ENCODE measurements around the gene SYCE1L. TPM values are rescaled to one million over a fixed set of nuclear protein-coding genes. Genes with fewer than 3 reads are reported as not detected.

SYCE1L gene
- total RNA-seq, result not detected
- under 1 TPM; 0.51 to 0.69 TPM for polyA plus RNA-seq

DNA sequence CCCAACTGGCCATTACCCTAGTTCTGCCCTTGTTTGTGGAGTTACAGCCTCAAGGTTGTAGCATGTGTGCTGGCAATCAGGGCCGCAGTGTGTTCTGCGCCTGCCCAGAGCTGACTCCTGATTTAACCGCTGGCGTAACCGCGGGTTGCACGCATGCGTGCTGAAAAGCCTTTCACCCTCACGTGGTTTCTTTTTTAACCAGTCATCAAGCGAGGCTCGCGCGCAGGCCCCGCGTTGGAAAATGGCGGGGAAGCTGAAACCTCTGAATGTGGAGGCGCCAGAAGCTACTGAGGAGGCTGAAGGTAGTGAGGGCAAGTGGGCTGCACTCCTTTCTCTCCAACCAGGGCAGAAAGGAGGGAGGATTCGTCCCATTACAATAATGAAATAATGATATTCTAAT lies at the start of gene SYCE1L:
SYCE1L (plus strand) TSS at position 198 of the 400 bp plus-strand sequence; CDS start at position 242, 44 bp downstream.
- 97% methylated on average over 18 of the region's 18 CpGs for WGBS
- peaks cover 18 to 50% (median 35%) of the 10 kb centered on the region in 4 donors for H3K36me3 ChIP-seq (ENCODE audit: control insufficient read depth in 4 of 4, insufficient read depth in 3 of 4, low read depth in 1 of 4, low read length in 3 of 4)
- DNase-seq (ENCODE audit: low spot score), result no peak

DNA sequence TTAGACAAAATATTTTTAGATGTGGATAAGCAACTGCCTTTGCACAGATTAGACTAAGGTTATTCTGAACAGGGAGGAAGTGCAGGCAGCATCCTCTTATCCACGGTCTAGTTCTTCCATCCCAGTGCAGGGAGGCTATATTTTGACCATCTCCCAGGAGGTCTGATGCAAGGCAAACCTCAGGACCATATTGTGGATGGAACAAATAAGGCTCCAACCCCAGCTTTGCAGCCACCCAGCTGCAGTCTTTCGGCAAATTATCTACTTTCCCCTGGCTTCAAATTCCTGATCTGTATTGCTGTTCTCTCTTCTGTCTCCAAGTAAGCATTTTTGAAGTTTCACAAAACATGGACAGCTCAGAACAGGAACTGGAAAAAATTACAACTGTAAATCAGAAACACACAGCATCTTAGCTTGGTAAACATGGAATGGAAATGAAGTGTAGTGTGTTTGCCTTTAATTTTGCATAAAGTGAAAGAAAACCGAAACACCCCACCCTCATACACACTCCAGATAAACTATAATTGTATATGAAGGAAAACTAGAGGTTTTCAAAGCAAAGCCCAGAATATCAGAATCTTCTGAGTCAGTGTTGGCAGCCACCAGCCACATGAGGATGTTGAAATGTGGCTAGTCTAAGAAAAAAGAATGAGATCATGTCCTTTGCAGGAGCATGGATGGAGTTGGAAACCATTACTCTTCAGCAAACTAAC lies 41.7 kb upstream of the SYCE1L start:
- no peak overlapping the region for H3K4me3 ChIP-seq (ENCODE audit: low read depth in 1 of 3, low read length in 3 of 3)
- TF ChIP-seq GABPA (IDR thresholded peaks at IDR 0.05 in 1 of 2, conservative IDR thresholded peaks at IDR 0.05 in 1 of 2), result no peak
- 42% methylated on average over 3 of the region's 3 CpGs for WGBS
- no peak overlapping the region for H3K9ac ChIP-seq (ENCODE audit: low read depth in 1 of 2, low read length in 2 of 2)
- H3K27ac ChIP-seq (ENCODE audit: low read depth in 1 of 2, low read length in 2 of 2), result no peak overlapping the region
- no peak for DNase-seq (ENCODE audit: low spot score)
- no peaks in the 10 kb centered on the region for H3K36me3 ChIP-seq (ENCODE audit: control insufficient read depth in 4 of 4, insufficient read depth in 3 of 4, low read depth in 1 of 4, low read length in 3 of 4)
- no peaks in the 10 kb centered on the region for H3K9me3 ChIP-seq (ENCODE audit: control insufficient read depth in 4 of 4, low read length in 3 of 4)
- H3K27me3 ChIP-seq (ENCODE audit: control insufficient read depth in 4 of 4, insufficient read depth in 4 of 4, low read length in 3 of 4), result peaks cover 0 to 5% (median 0%) of the 10 kb centered on the region in 4 donors
- H3K4me1 ChIP-seq (ENCODE audit: control insufficient read depth in 4 of 4, insufficient read depth in 4 of 4, low read length in 3 of 4), result no peaks in the 10 kb centered on the region

More for the DNA sequence above, at the start of gene SYCE1L:
- TF ChIP-seq RXRA (IDR thresholded peaks at IDR 0.05) (no peak), FOXA1 (IDR thresholded peaks at IDR 0.05) (no peak), HNF4A (conservative IDR thresholded peaks at IDR 0.05) (no peak), HNF4G (IDR thresholded peaks at IDR 0.05) (no peak), ZBTB33 (IDR thresholded peaks at IDR 0.05) (no peak), NR2F2 (IDR thresholded peaks at IDR 0.05) (no peak), FOXA2 (IDR thresholded peaks at IDR 0.05) (no peak), TAF1 (conservative IDR thresholded peaks at IDR 0.05) (no peak)
- TF ChIP-seq, protein P1, sequence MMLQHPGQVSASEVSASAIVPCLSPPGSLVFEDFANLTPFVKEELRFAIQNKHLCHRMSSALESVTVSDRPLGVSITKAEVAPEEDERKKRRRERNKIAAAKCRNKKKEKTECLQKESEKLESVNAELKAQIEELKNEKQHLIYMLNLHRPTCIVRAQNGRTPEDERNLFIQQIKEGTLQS (IDR thresholded peaks at IDR 0.05), result no peak
- TF ChIP-seq, protein P2, sequence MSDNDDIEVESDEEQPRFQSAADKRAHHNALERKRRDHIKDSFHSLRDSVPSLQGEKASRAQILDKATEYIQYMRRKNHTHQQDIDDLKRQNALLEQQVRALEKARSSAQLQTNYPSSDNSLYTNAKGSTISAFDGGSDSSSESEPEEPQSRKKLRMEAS (IDR thresholded peaks at IDR 0.05), result no peak
- no peak within 1 kb of the TSS for H3K27ac ChIP-seq (ENCODE audit: low read depth in 1 of 2, low read length in 2 of 2)
- no peaks in the 10 kb centered on the region for H3K27me3 ChIP-seq (ENCODE audit: control insufficient read depth in 4 of 4, insufficient read depth in 4 of 4, low read length in 3 of 4)
- H3K4me1 ChIP-seq (ENCODE audit: control insufficient read depth in 4 of 4, insufficient read depth in 4 of 4, low read length in 3 of 4), result no peaks in the 10 kb centered on the region
- no peaks in the 10 kb centered on the region for H3K9me3 ChIP-seq (ENCODE audit: control insufficient read depth in 4 of 4, low read length in 3 of 4)
- no peak within 1 kb of the TSS for H3K4me3 ChIP-seq (ENCODE audit: low read depth in 1 of 3, low read length in 3 of 3)
- no peak within 1 kb of the TSS for H3K9ac ChIP-seq (ENCODE audit: low read depth in 1 of 2, low read length in 2 of 2)

GRCh38 chr16:77158293-77158692 lies 40.9 kb upstream of the SYCE1L start:
- no peak overlapping the region for H3K4me3 ChIP-seq (ENCODE audit: low read depth in 1 of 3, low read length in 3 of 3)
- H3K9me3 ChIP-seq (ENCODE audit: control insufficient read depth in 4 of 4, low read length in 3 of 4), result no peaks in the 10 kb centered on the region
- H3K4me1 ChIP-seq (ENCODE audit: control insufficient read depth in 4 of 4, insufficient read depth in 4 of 4, low read length in 3 of 4), result no peaks in the 10 kb centered on the region
- 89% methylated on average over 6 of the region's 6 CpGs for WGBS
- H3K27ac ChIP-seq (ENCODE audit: low read depth in 1 of 2, low read length in 2 of 2), result no peak overlapping the region
- H3K9ac ChIP-seq (ENCODE audit: low read depth in 1 of 2, low read length in 2 of 2), result no peak overlapping the region
- TF ChIP-seq, protein P2 (IDR thresholded peaks at IDR 0.05), result no peak
- TF ChIP-seq JUND (IDR thresholded peaks at IDR 0.05) (no peak), GABPA (IDR thresholded peaks at IDR 0.05 in 1 of 2, conservative IDR thresholded peaks at IDR 0.05 in 1 of 2) (no peak)
- TF ChIP-seq, protein P3, sequence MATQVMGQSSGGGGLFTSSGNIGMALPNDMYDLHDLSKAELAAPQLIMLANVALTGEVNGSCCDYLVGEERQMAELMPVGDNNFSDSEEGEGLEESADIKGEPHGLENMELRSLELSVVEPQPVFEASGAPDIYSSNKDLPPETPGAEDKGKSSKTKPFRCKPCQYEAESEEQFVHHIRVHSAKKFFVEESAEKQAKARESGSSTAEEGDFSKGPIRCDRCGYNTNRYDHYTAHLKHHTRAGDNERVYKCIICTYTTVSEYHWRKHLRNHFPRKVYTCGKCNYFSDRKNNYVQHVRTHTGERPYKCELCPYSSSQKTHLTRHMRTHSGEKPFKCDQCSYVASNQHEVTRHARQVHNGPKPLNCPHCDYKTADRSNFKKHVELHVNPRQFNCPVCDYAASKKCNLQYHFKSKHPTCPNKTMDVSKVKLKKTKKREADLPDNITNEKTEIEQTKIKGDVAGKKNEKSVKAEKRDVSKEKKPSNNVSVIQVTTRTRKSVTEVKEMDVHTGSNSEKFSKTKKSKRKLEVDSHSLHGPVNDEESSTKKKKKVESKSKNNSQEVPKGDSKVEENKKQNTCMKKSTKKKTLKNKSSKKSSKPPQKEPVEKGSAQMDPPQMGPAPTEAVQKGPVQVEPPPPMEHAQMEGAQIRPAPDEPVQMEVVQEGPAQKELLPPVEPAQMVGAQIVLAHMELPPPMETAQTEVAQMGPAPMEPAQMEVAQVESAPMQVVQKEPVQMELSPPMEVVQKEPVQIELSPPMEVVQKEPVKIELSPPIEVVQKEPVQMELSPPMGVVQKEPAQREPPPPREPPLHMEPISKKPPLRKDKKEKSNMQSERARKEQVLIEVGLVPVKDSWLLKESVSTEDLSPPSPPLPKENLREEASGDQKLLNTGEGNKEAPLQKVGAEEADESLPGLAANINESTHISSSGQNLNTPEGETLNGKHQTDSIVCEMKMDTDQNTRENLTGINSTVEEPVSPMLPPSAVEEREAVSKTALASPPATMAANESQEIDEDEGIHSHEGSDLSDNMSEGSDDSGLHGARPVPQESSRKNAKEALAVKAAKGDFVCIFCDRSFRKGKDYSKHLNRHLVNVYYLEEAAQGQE (IDR thresholded peaks at IDR 0.05), result no peak
- TF ChIP-seq, protein P4, sequence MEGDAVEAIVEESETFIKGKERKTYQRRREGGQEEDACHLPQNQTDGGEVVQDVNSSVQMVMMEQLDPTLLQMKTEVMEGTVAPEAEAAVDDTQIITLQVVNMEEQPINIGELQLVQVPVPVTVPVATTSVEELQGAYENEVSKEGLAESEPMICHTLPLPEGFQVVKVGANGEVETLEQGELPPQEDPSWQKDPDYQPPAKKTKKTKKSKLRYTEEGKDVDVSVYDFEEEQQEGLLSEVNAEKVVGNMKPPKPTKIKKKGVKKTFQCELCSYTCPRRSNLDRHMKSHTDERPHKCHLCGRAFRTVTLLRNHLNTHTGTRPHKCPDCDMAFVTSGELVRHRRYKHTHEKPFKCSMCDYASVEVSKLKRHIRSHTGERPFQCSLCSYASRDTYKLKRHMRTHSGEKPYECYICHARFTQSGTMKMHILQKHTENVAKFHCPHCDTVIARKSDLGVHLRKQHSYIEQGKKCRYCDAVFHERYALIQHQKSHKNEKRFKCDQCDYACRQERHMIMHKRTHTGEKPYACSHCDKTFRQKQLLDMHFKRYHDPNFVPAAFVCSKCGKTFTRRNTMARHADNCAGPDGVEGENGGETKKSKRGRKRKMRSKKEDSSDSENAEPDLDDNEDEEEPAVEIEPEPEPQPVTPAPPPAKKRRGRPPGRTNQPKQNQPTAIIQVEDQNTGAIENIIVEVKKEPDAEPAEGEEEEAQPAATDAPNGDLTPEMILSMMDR (IDR thresholded peaks at IDR 0.05; ENCODE audit: low read depth, low read length, missing input control), result no peak
- DNase-seq (ENCODE audit: low spot score), result no peak
- no peaks in the 10 kb centered on the region for H3K36me3 ChIP-seq (ENCODE audit: control insufficient read depth in 4 of 4, insufficient read depth in 3 of 4, low read depth in 1 of 4, low read length in 3 of 4)
- H3K27me3 ChIP-seq (ENCODE audit: control insufficient read depth in 4 of 4, insufficient read depth in 4 of 4, low read length in 3 of 4), result peaks cover 0 to 5% (median 0%) of the 10 kb centered on the region in 4 donors
